ENCODE measurements around the gene NYAP1. TPM values are rescaled to one million over a fixed set of nuclear protein-coding genes. Genes with fewer than 3 reads are reported as not detected.

NYAP1 gene
- polyA plus RNA-seq, 2 donors: 0.32 to 1.3 TPM

- Histone ChIP-seq H3K9me3 (ENCODE audit: control insufficient read depth in 2 of 2, insufficient read depth in 1 of 2, low read depth in 1 of 2, low read length in 1 of 2) (no peaks in the 10 kb centered on the region), H3K4me3 (ENCODE audit: low read depth in 1 of 2, low read length in 2 of 2) (peak within 1 kb of the TSS; percentile 94 to 97), H3K27ac (ENCODE audit: low read depth in 2 of 2, low read length in 1 of 2) (peak within 1 kb of the TSS; percentile 93 to 94), H3K27me3 (ENCODE audit: control insufficient read depth in 1 of 2, insufficient read depth in 2 of 2, low read length in 2 of 2) (no peaks in the 10 kb centered on the region), H3K36me3 (ENCODE audit: control insufficient read depth in 2 of 2, insufficient read depth in 2 of 2, low read length in 1 of 2) (peaks cover 0 to 6% of the 10 kb centered on the region in 2 donors), H3K4me1 (ENCODE audit: control insufficient read depth in 2 of 2, insufficient read depth in 2 of 2, low read length in 1 of 2) (peaks cover 13 to 20% of the 10 kb centered on the region in 2 donors)
- WGBS, 2 donors: 1% methylated on average over 22 to 27 of the region's 27 CpGs
Observed at GRCh38 chr7:100478958-100479660, 4.6 kb upstream of the NYAP1 start, which contains the start of gene TSC22D4. Gene TSC22D4, minus strand, starts transcription at chr7:100479214. Its CDS starts 1,176 bp downstream, at chr7:100478038.

- Histone ChIP-seq H3K9me3 (ENCODE audit: control insufficient read depth in 2 of 2, insufficient read depth in 1 of 2, low read depth in 1 of 2, low read length in 1 of 2) (no peaks in the 10 kb centered on the region), H3K36me3 (ENCODE audit: control insufficient read depth in 2 of 2, insufficient read depth in 2 of 2, low read length in 1 of 2) (peaks cover 0 to 3% of the 10 kb centered on the region in 2 donors), H3K4me3 (ENCODE audit: low read depth in 1 of 2, low read length in 2 of 2) (no peak overlapping the region), H3K27ac (ENCODE audit: low read depth in 2 of 2, low read length in 1 of 2) (no peak overlapping the region), H3K4me1 (ENCODE audit: control insufficient read depth in 2 of 2, insufficient read depth in 2 of 2, low read length in 1 of 2) (peaks cover 5 to 13% of the 10 kb centered on the region in 2 donors), H3K27me3 (ENCODE audit: control insufficient read depth in 1 of 2, insufficient read depth in 2 of 2, low read length in 2 of 2) (no peaks in the 10 kb centered on the region)
- 88 to 93% methylated on average over 1 of the region's 1 CpG for WGBS, 2 donors
Observed at GRCh38 chr7:100481466-100481865, 2.3 kb upstream of the NYAP1 start.

GRCh38 chr7:100482728-100483089 is 1.0 kb upstream of the NYAP1 start:
- 32 to 37% methylated on average over 14 of the region's 14 CpGs for WGBS, 2 donors
- H3K36me3 ChIP-seq (ENCODE audit: control insufficient read depth in 2 of 2, insufficient read depth in 2 of 2, low read length in 1 of 2): no peaks in the 10 kb centered on the region
- no peaks in the 10 kb centered on the region for H3K27me3 ChIP-seq (ENCODE audit: control insufficient read depth in 1 of 2, insufficient read depth in 2 of 2, low read length in 2 of 2)
- H3K4me1 ChIP-seq (ENCODE audit: control insufficient read depth in 2 of 2, insufficient read depth in 2 of 2, low read length in 1 of 2): peaks cover 2 to 4% of the 10 kb centered on the region in 2 donors
- H3K27ac ChIP-seq (ENCODE audit: low read depth in 2 of 2, low read length in 1 of 2): no peak overlapping the region
- peak overlapping the region; percentile 48 to 51 for H3K4me3 ChIP-seq (ENCODE audit: low read depth in 1 of 2, low read length in 2 of 2)
- H3K9me3 ChIP-seq (ENCODE audit: control insufficient read depth in 2 of 2, insufficient read depth in 1 of 2, low read depth in 1 of 2, low read length in 1 of 2): no peaks in the 10 kb centered on the region

- WGBS, 2 donors: 0 to 1% methylated on average over 22 to 79 of the region's 79 CpGs
- peak overlapping the region; percentile 9 to 58 for H3K27ac ChIP-seq (ENCODE audit: low read depth in 2 of 2, low read length in 1 of 2)
- H3K4me3 ChIP-seq (ENCODE audit: low read depth in 1 of 2, low read length in 2 of 2): peak overlapping the region; percentile 48 to 51
Observed at GRCh38 chr7:100483090-100483721, 521 bp upstream of the NYAP1 start.

GRCh38 chr7:100484673-100485045 is 932 bp downstream of the NYAP1 start:
- no peaks in the 10 kb centered on the region for H3K27me3 ChIP-seq (ENCODE audit: control insufficient read depth in 1 of 2, insufficient read depth in 2 of 2, low read length in 2 of 2)
- H3K4me1 ChIP-seq (ENCODE audit: control insufficient read depth in 2 of 2, insufficient read depth in 2 of 2, low read length in 1 of 2): peaks cover 0 to 4% of the 10 kb centered on the region in 2 donors
- H3K36me3 ChIP-seq (ENCODE audit: control insufficient read depth in 2 of 2, insufficient read depth in 2 of 2, low read length in 1 of 2): no peaks in the 10 kb centered on the region
- H3K4me3 ChIP-seq (ENCODE audit: low read depth in 1 of 2, low read length in 2 of 2): no peak overlapping the region
- peak overlapping the region in 1 of 2 donors; percentile 26 for H3K27ac ChIP-seq (ENCODE audit: low read depth in 2 of 2, low read length in 1 of 2)
- WGBS, 2 donors: 80 to 82% methylated on average over 6 of the region's 6 CpGs
- H3K9me3 ChIP-seq (ENCODE audit: control insufficient read depth in 2 of 2, insufficient read depth in 1 of 2, low read depth in 1 of 2, low read length in 1 of 2): no peaks in the 10 kb centered on the region

More at GRCh38 chr7:100483090-100483721, 521 bp upstream of the NYAP1 start:
- H3K4me1 ChIP-seq (ENCODE audit: control insufficient read depth in 2 of 2, insufficient read depth in 2 of 2, low read length in 1 of 2): peaks cover 2 to 4% of the 10 kb centered on the region in 2 donors
- no peaks in the 10 kb centered on the region for H3K27me3 ChIP-seq (ENCODE audit: control insufficient read depth in 1 of 2, insufficient read depth in 2 of 2, low read length in 2 of 2)
- no peaks in the 10 kb centered on the region for H3K36me3 ChIP-seq (ENCODE audit: control insufficient read depth in 2 of 2, insufficient read depth in 2 of 2, low read length in 1 of 2)
- H3K9me3 ChIP-seq (ENCODE audit: control insufficient read depth in 2 of 2, insufficient read depth in 1 of 2, low read depth in 1 of 2, low read length in 1 of 2): no peaks in the 10 kb centered on the region

GRCh38 chr7:100485471-100485876 is 1.7 kb downstream of the NYAP1 start:
- no peaks in the 10 kb centered on the region for H3K9me3 ChIP-seq (ENCODE audit: control insufficient read depth in 2 of 2, insufficient read depth in 1 of 2, low read depth in 1 of 2, low read length in 1 of 2)
- WGBS, 2 donors: 77 to 80% methylated on average over 4 of the region's 4 CpGs
- H3K36me3 ChIP-seq (ENCODE audit: control insufficient read depth in 2 of 2, insufficient read depth in 2 of 2, low read length in 1 of 2): no peaks in the 10 kb centered on the region
- no peak overlapping the region for H3K4me3 ChIP-seq (ENCODE audit: low read depth in 1 of 2, low read length in 2 of 2)
- peak overlapping the region in 1 of 2 donors; percentile 27 for H3K27ac ChIP-seq (ENCODE audit: low read depth in 2 of 2, low read length in 1 of 2)
- H3K4me1 ChIP-seq (ENCODE audit: control insufficient read depth in 2 of 2, insufficient read depth in 2 of 2, low read length in 1 of 2): peaks cover 0 to 4% of the 10 kb centered on the region in 2 donors
- H3K27me3 ChIP-seq (ENCODE audit: control insufficient read depth in 1 of 2, insufficient read depth in 2 of 2, low read length in 2 of 2): no peaks in the 10 kb centered on the region

- Histone ChIP-seq H3K9me3 (ENCODE audit: control insufficient read depth in 2 of 2, insufficient read depth in 1 of 2, low read depth in 1 of 2, low read length in 1 of 2) (no peaks in the 10 kb centered on the region), H3K4me3 (ENCODE audit: low read depth in 1 of 2, low read length in 2 of 2) (no peak overlapping the region), H3K4me1 (ENCODE audit: control insufficient read depth in 2 of 2, insufficient read depth in 2 of 2, low read length in 1 of 2) (peaks cover 0 to 4% of the 10 kb centered on the region in 2 donors), H3K27ac (ENCODE audit: low read depth in 2 of 2, low read length in 1 of 2) (no peak overlapping the region), H3K36me3 (ENCODE audit: control insufficient read depth in 2 of 2, insufficient read depth in 2 of 2, low read length in 1 of 2) (no peaks in the 10 kb centered on the region), H3K27me3 (ENCODE audit: control insufficient read depth in 1 of 2, insufficient read depth in 2 of 2, low read length in 2 of 2) (no peaks in the 10 kb centered on the region)
- 86 to 89% methylated on average over 4 to 5 of the region's 5 CpGs for WGBS, 2 donors
Observed at GRCh38 chr7:100486111-100486636, 2.4 kb downstream of the NYAP1 start.

GRCh38 chr7:100486753-100487446 is 3.2 kb downstream of the NYAP1 start:
- Histone ChIP-seq H3K4me1 (ENCODE audit: control insufficient read depth in 2 of 2, insufficient read depth in 2 of 2, low read length in 1 of 2) (peaks cover 0 to 4% of the 10 kb centered on the region in 2 donors), H3K36me3 (ENCODE audit: control insufficient read depth in 2 of 2, insufficient read depth in 2 of 2, low read length in 1 of 2) (no peaks in the 10 kb centered on the region), H3K27ac (ENCODE audit: low read depth in 2 of 2, low read length in 1 of 2) (no peak overlapping the region), H3K27me3 (ENCODE audit: control insufficient read depth in 1 of 2, insufficient read depth in 2 of 2, low read length in 2 of 2) (no peaks in the 10 kb centered on the region), H3K4me3 (ENCODE audit: low read depth in 1 of 2, low read length in 2 of 2) (no peak overlapping the region), H3K9me3 (ENCODE audit: control insufficient read depth in 2 of 2, insufficient read depth in 1 of 2, low read depth in 1 of 2, low read length in 1 of 2) (no peaks in the 10 kb centered on the region)
- 84 to 87% methylated on average over 24 to 30 of the region's 30 CpGs for WGBS, 2 donors

GRCh38 chr7:100488333-100489095 is 4.8 kb downstream of the NYAP1 start:
- Histone ChIP-seq H3K27me3 (ENCODE audit: control insufficient read depth in 1 of 2, insufficient read depth in 2 of 2, low read length in 2 of 2) (no peaks in the 10 kb centered on the region), H3K36me3 (ENCODE audit: control insufficient read depth in 2 of 2, insufficient read depth in 2 of 2, low read length in 1 of 2) (no peaks in the 10 kb centered on the region), H3K4me3 (ENCODE audit: low read depth in 1 of 2, low read length in 2 of 2) (no peak overlapping the region), H3K27ac (ENCODE audit: low read depth in 2 of 2, low read length in 1 of 2) (no peak overlapping the region), H3K9me3 (ENCODE audit: control insufficient read depth in 2 of 2, insufficient read depth in 1 of 2, low read depth in 1 of 2, low read length in 1 of 2) (no peaks in the 10 kb centered on the region), H3K4me1 (ENCODE audit: control insufficient read depth in 2 of 2, insufficient read depth in 2 of 2, low read length in 1 of 2) (peaks cover 0 to 4% of the 10 kb centered on the region in 2 donors)
- WGBS, 2 donors: 90 to 94% methylated on average over 31 to 44 of the region's 44 CpGs

All from esophagus (tissue), 2 donors.